ENCODE data around the gene FAM193A.
"Not testable (repeated sequence)": the region's sequence is repeated elsewhere in the genome, so short reads cannot be mapped to it uniquely, and the experiment has no call there.

The FAM193A gene

GRCh38 chr4:2767046-2767704 lies 230.7 kb downstream of the FAM193A start:
- no peak for DNase-seq (ENCODE audit: low read depth in 1 of 2, low spot score in 1 of 2)

GRCh38 chr4:2767705-2768074 lies 231.2 kb downstream of the FAM193A start:
- no peak for DNase-seq (ENCODE audit: low read depth in 1 of 2, low spot score in 1 of 2)

DNA sequence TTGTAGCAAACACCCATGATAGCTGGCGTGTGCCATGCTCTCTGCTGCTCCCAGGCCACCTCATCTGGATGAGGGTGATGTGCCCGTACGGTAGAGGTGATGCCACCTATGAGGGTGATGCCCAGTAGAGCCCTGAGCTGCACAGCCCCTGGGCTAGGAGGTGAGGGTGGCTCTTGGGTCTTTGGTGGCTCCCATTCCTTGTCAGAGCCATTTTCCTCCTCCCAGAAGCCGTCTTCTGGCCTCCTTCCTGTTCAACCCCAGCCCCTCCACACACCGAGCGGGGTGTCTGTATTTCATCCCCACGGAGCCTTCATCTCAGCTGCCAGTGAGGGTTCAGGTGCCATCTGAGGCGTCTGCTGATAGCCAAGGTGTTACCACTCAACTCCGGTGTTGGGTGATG lies 231.7 kb downstream of the FAM193A start:
- no peak for DNase-seq (ENCODE audit: low read depth in 1 of 2, low spot score in 1 of 2)

DNA sequence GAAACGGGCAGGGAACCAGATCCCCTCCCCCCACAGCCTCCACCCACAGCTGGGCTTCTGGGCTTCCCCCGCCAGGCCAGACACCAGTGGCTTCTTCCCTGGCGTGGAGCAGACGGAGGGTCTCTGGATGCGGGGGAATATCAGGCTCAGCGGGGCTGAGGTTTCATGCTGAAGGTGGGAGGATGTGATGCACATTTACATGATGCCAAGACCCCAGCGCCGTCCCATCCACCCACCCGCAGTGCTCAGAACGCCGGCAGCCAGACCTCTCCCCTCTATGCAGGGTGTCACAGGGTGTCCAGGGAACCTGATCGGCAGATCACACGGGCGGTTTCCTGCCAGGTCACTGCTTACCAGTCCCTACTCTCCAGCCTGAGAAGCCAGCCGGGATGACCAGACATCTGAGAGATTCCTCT lies 232.5 kb downstream of the FAM193A start:
- no peak for DNase-seq (ENCODE audit: low read depth in 1 of 2, low spot score in 1 of 2)

DNA sequence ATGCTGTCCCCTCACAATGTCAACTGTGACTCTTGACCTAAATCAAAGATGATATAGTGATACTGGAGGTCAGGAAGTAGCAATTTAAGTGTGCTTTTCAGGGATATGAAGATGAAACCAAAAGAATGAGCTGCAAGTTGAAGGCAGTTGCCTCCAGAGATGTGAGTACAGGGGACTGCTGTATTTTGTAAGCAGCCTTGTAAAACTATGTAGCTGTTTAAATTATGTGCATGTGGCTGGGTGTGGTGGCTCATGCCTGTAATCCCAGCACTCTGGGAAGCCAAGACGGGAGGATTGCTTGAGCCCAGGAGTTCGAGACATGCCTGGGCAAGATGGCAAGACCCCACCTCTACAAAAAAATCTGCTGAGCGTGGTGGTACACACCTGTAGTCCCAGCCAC lies 234.8 kb downstream of the FAM193A start:
- DNase-seq (ENCODE audit: low read depth in 1 of 2, low spot score in 1 of 2), result no peak

- not testable (repeated sequence) for DNase-seq (ENCODE audit: low read depth in 1 of 2, low spot score in 1 of 2)
Observed at GRCh38 chr4:2780643-2781042, 244.2 kb downstream of the FAM193A start.

DNA sequence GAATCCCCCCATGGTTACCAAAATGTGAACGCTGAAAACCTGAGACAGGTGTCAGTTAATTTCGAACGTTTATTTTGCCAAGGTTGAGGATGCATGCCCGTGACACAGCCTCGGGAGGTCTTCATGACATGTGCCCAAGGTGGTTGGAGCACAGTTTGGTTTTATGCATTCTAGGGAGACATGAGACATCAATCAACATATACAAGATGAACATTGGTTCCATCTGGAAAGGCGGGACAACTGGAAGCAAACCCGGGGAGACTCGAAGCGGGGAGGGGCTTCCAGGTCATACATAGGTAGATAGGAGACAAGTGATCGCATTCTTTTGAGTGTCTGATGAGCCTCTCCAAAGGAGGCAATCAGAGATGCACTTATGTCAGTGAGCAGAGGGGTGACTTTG lies 245.5 kb downstream of the FAM193A start:
- DNase-seq (ENCODE audit: low read depth in 1 of 2, low spot score in 1 of 2), result no peak
